Kidney epithelial cell (primary cell): ENCODE results near the gene CAPS2. TPM values are rescaled to one million over a fixed set of nuclear protein-coding genes. Genes with fewer than 3 reads are reported as not detected.

ENCODE experiments used
- DNase-seq: peaks from one replicate; pipeline ENCODE4 v3.0.0-alpha.2; 2010; ENCODE audit warnings: low read depth
- H3K27me3 ChIP-seq: 2 replicates; pipeline ENCODE4 v1.6.0; 2011; ENCODE audit warnings: low read length; ENCODE audit not compliant: control insufficient read depth, insufficient read depth
- H3K36me3 ChIP-seq: 2 replicates; pipeline ENCODE4 v1.5.1; 2011; ENCODE audit warnings: low read length; ENCODE audit not compliant: control insufficient read depth, insufficient read depth
- H3K4me3 ChIP-seq: 2 replicates; pipeline ENCODE4 v1.5.1; 2011; ENCODE audit warnings: low read depth, mild to moderate bottlenecking, control low read depth, low read length
- CTCF ChIP-seq: IDR thresholded peaks from 2 replicates; pipeline ENCODE4 v1.5.1; 2011; ENCODE audit warnings: mild to moderate bottlenecking, moderate library complexity, low read length, control low read depth, inconsistent platforms; ENCODE audit not compliant: insufficient read depth, poor library complexity, severe bottlenecking
- total RNA-seq: library from RNA; depleted of rRNA; stranded (reverse); fragments of >200 nt; gene quantifications from 2 replicates; pipeline ENCODE4 v1.2.3, GENCODE V29; 2015

The CAPS2 gene
- total RNA-seq, 1 donor from 2014 or later: 1.5 TPM

DNA sequence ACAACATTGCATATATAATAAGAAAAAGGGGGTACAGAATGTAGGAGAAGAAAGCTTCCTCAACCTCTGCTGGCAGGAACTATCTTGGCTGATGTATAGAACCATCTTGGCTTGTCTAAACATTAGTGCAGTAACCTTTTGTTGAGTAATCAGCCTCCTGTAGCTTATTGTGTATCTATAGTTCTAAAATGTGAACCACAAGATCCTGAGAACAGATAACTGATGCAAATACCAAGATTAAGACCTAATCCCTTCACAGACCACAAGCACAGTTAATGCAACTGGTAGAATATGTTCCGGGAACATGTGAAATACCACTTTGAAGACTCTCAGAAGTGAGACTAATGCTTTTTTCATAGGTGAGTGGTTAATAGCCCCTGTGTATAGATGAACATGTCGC lies 69.8 kb downstream of the CAPS2 start:
- H3K27me3 ChIP-seq: no peaks in the 10 kb centered on the region
- no peak overlapping the region for H3K4me3 ChIP-seq
- TF ChIP-seq CTCF: no peak
- H3K36me3 ChIP-seq: no peaks in the 10 kb centered on the region
- no peak for DNase-seq

GRCh38 chr12:75259143-75259542 lies 71.0 kb downstream of the CAPS2 start:
- TF ChIP-seq CTCF: no peak

GRCh38 chr12:75257510-75257909 lies 72.6 kb downstream of the CAPS2 start:
- no peak overlapping the region for H3K4me3 ChIP-seq

More at GRCh38 chr12:75259143-75259542, 71.0 kb downstream of the CAPS2 start:
- Histone ChIP-seq H3K4me3 (no peak overlapping the region), H3K27me3 (no peaks in the 10 kb centered on the region), H3K36me3 (no peaks in the 10 kb centered on the region)
- DNase-seq: no peak

DNA sequence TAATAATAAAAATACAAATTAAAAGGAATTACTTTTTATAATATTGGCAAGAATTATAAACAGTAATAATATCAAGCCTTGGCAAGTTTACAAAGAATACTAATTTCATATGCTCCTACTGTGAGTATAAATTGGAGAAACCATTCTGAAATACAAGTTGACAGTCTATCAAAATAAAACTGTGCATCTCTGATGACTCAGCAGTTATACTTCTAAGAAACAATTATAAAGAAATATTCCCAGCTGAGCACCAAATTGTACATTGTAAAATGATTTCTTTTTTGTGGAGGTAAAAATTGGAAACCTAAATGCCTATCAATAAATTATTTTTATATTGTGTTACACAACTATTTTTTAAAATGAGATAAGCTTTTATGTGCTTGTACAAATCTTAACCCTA lies 85.0 kb downstream of the CAPS2 start:
- H3K36me3 ChIP-seq: no peaks in the 10 kb centered on the region
- no peak for DNase-seq
- H3K27me3 ChIP-seq: no peaks in the 10 kb centered on the region
- H3K4me3 ChIP-seq: no peak overlapping the region
- no peak for TF ChIP-seq CTCF

More at GRCh38 chr12:75257510-75257909, 72.6 kb downstream of the CAPS2 start:
- no peaks in the 10 kb centered on the region for H3K27me3 ChIP-seq
- no peaks in the 10 kb centered on the region for H3K36me3 ChIP-seq
- DNase-seq: no peak
- TF ChIP-seq CTCF: no peak

GRCh38 chr12:75239987-75240386 lies 90.1 kb downstream of the CAPS2 start:
- DNase-seq: no peak
- H3K27me3 ChIP-seq: no peaks in the 10 kb centered on the region
- TF ChIP-seq CTCF: no peak
- no peaks in the 10 kb centered on the region for H3K36me3 ChIP-seq
- H3K4me3 ChIP-seq: no peak overlapping the region

DNA sequence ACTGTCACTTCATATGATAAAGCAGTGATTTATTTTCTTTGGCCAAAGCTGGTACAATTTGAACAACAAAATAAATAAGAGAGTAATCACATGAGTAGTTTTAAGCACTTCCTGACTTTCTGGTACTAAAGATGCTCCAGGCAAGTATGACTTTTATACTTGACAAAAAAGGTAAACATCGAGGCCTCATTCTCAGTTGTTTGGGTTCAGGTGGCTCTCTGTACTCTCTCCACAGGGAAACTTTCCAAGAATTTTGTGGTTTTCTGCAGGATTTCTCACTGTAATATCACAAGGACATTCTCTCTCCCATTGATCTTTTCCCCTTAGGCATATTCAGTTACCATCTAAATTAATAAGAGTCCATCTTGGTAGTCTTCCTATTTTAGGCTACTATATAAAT lies 93.9 kb downstream of the CAPS2 start:
- no peak for DNase-seq
- Histone ChIP-seq H3K4me3 (no peak overlapping the region), H3K27me3 (no peaks in the 10 kb centered on the region), H3K36me3 (no peaks in the 10 kb centered on the region)
- TF ChIP-seq CTCF: no peak
